HL-60 (cell line): Measurements from ENCODE around the gene MRPS7.

Experiments
- CTCF ChIP-seq: IDR thresholded peaks from one replicate; pipeline ENCODE4 v1.5.1; 2011; ENCODE audit warnings: low read length, control low read depth, inconsistent platforms; ENCODE audit not compliant: insufficient read depth
- POLR2AphosphoS5 ChIP-seq: IDR thresholded peaks from 2 replicates; pipeline ENCODE4 v1.6.1; 2012; ENCODE audit warnings: low read depth

- TF ChIP-seq CTCF, result no peak
- TF ChIP-seq POLR2AphosphoS5, result no peak
These were observed 8.2 kb downstream of the MRPS7 start for GRCh38 chr17:75269844-75270217.
